ENCODE data around the gene GJA5.
"Not testable (repeated sequence)": the region's sequence is repeated elsewhere in the genome, so short reads cannot be mapped to it uniquely, and the experiment has no call there.

The GJA5 gene

GRCh38 chr1:147758379-147759100, 1.9 kb downstream of the GJA5 start:
- no peak for DNase-seq

- no peak for DNase-seq
Measured at GRCh38 chr1:147757015-147757990, 3.1 kb downstream of the GJA5 start.

GRCh38 chr1:147756341-147756740, 4.1 kb downstream of the GJA5 start:
- no peak for DNase-seq

- DNase-seq: no peak
Measured at GRCh38 chr1:147754661-147755060, 5.7 kb downstream of the GJA5 start.

GRCh38 chr1:147753081-147753480, 7.3 kb downstream of the GJA5 start:
- DNase-seq: no peak

- no peak for DNase-seq
Measured at GRCh38 chr1:147752511-147752910, 7.9 kb downstream of the GJA5 start.

- DNase-seq: no peak
Measured at GRCh38 chr1:147751346-147751745, 9.1 kb downstream of the GJA5 start.

- no peak for DNase-seq
Measured at GRCh38 chr1:147750618-147751217, 9.7 kb downstream of the GJA5 start.

- no peak for DNase-seq
Measured at GRCh38 chr1:147749792-147750191, 10.6 kb downstream of the GJA5 start.

- DNase-seq: no peak
Measured at GRCh38 chr1:147748676-147749350, 11.6 kb downstream of the GJA5 start.

- DNase-seq: no peak
Measured at GRCh38 chr1:147747966-147748365, 12.4 kb downstream of the GJA5 start.

- DNase-seq: no peak
Measured at GRCh38 chr1:147745271-147745670, 15.1 kb downstream of the GJA5 start.

- no peak for DNase-seq
Measured at GRCh38 chr1:147741065-147741464, 19.3 kb downstream of the GJA5 start.

- DNase-seq: no peak
Measured at GRCh38 chr1:147740391-147740790, 20.0 kb downstream of the GJA5 start.

- no peak for DNase-seq
Measured at GRCh38 chr1:147738739-147739476, 21.5 kb downstream of the GJA5 start.

GRCh38 chr1:147738129-147738528, 22.3 kb downstream of the GJA5 start:
- no peak for DNase-seq

GRCh38 chr1:147736883-147737282, 23.5 kb downstream of the GJA5 start:
- DNase-seq: no peak

GRCh38 chr1:147735423-147735822, 25.0 kb downstream of the GJA5 start:
- DNase-seq: no peak

GRCh38 chr1:147734291-147734841, 26.0 kb downstream of the GJA5 start:
- DNase-seq: not testable (repeated sequence)

- no peak for DNase-seq
Measured at GRCh38 chr1:147729315-147729714, 31.1 kb downstream of the GJA5 start.

- DNase-seq: no peak
Measured at GRCh38 chr1:147726168-147726567, 34.2 kb downstream of the GJA5 start.

- no peak for DNase-seq
Measured at GRCh38 chr1:147725685-147726084, 34.7 kb downstream of the GJA5 start.

All from bone marrow (tissue), 2 donors.